ENCODE measurements around the gene CLCN5.

CLCN5 gene

GRCh38 chrX:50073601-50074000 lies 151.2 kb downstream of the CLCN5 start:
- DNase-seq (ENCODE audit: low spot score in 2 of 2): no peak
- H3K36me3 Mint-ChIP-seq: no peaks in the 10 kb centered on the region
- no peaks in the 10 kb centered on the region for H3K4me1 Mint-ChIP-seq
- no peak overlapping the region for H3K27ac Mint-ChIP-seq
- no peaks in the 10 kb centered on the region for H3K9me3 Mint-ChIP-seq
- H3K4me3 Mint-ChIP-seq: no peak overlapping the region
- no peak for ATAC-seq

DNA sequence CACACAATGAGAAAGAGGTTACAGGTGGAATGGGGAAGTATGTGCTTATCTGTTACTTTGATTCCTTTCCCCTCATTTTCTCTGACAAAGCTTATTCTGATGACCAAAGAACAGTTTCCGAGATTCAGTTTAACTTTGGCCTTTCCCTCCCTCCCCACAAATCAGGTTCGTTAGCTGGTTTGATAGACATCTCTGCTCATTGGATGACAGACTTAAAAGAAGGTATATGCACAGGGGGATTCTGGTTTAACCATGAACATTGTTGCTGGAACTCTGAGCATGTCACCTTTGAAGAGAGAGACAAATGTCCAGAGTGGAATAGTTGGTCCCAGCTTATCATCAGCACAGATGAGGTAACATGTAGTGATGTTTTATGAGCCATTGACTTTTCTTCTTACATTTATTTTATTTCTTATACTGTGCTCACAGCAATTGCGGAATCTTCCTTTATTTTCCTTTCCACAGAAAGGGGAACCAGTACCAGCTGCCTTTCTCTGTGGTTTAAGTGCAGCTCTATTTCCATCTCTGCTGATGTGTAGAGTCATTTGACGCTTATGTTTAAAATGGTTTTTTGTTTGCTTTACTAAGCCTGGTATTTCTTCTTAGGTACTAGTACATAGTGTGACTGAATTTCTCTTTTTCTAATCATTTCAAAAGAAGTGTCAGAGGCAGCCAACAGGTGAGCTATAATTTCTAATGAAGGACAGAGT lies 153.4 kb downstream of the CLCN5 start:
- no peak overlapping the region for H3K27ac Mint-ChIP-seq
- no peak overlapping the region for H3K4me3 Mint-ChIP-seq
- DNase-seq (ENCODE audit: low spot score in 2 of 2) (no peak), ATAC-seq (no peak)
- no peaks in the 10 kb centered on the region for H3K9me3 Mint-ChIP-seq
- H3K4me1 Mint-ChIP-seq: no peaks in the 10 kb centered on the region
- no peaks in the 10 kb centered on the region for H3K36me3 Mint-ChIP-seq

DNA sequence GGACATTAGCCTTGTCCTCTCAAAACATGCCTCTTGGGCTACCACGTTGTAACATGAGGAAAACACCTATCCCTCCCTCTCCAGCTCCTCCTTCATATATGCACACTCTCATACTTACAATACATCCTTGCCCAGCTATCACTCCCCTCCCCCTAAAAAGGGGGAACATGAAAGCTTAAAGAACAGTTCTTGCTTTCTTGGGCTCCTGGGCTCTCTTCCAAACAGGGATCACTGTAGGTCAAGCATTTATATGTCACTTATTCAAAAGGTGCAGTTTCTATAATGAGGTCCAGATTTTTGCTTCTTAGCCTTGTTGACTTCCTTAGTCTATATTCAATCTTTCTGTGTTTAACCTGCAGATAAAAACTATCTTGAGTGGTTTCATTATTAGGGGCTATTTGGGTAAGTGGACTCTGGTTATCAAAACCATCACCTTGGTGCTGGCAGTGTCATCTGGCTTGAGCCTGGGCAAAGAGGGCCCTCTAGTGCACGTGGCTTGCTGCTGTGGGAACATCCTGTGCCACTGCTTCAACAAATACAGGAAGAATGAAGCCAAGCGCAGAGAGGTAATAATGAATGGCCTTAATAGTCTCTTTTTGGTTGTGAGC lies 159.0 kb downstream of the CLCN5 start:
- ATAC-seq (no peak), DNase-seq (ENCODE audit: low spot score in 2 of 2) (no peak)
- Mint-ChIP-seq H3K4me1 (no peaks in the 10 kb centered on the region), H3K36me3 (no peaks in the 10 kb centered on the region), H3K9me3 (no peaks in the 10 kb centered on the region), H3K27ac (no peak overlapping the region), H3K4me3 (no peak overlapping the region)

- no peaks in the 10 kb centered on the region for H3K9me3 Mint-ChIP-seq
- ATAC-seq (no peak), DNase-seq (ENCODE audit: low spot score in 2 of 2) (no peak)
- H3K4me3 Mint-ChIP-seq: no peak overlapping the region
- no peaks in the 10 kb centered on the region for H3K36me3 Mint-ChIP-seq
- no peak overlapping the region for H3K27ac Mint-ChIP-seq
- no peaks in the 10 kb centered on the region for H3K4me1 Mint-ChIP-seq
Measured at GRCh38 chrX:50082741-50083140, 160.3 kb downstream of the CLCN5 start.

DNA sequence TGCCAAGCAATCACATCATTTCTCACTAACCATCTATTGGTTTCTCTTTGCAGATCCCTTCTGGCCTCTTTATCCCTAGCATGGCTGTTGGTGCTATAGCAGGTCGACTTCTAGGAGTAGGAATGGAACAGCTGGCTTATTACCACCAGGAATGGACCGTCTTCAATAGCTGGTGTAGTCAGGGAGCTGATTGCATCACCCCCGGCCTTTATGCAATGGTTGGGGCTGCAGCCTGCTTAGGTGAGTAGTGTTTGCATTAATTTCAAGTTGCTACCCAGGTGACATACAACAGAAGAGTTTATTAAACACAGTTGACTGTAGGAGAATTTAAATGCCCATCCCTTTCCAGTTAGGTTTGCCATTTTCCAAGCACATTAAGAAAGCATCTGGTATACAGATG lies 166.2 kb downstream of the CLCN5 start:
- ATAC-seq: no peak
- H3K36me3 Mint-ChIP-seq: no peaks in the 10 kb centered on the region
- no peak overlapping the region for H3K27ac Mint-ChIP-seq
- DNase-seq (ENCODE audit: low spot score in 2 of 2): no peak
- H3K4me1 Mint-ChIP-seq: no peaks in the 10 kb centered on the region
- no peaks in the 10 kb centered on the region for H3K9me3 Mint-ChIP-seq
- no peak overlapping the region for H3K4me3 Mint-ChIP-seq

- ATAC-seq: no peak
- no peaks in the 10 kb centered on the region for H3K4me1 Mint-ChIP-seq
- no peak overlapping the region for H3K27ac Mint-ChIP-seq
- no peaks in the 10 kb centered on the region for H3K9me3 Mint-ChIP-seq
- no peak overlapping the region for H3K4me3 Mint-ChIP-seq
- DNase-seq (ENCODE audit: low spot score in 2 of 2): no peak
- no peaks in the 10 kb centered on the region for H3K36me3 Mint-ChIP-seq
Measured at GRCh38 chrX:50093625-50094024, 171.2 kb downstream of the CLCN5 start.

DNA sequence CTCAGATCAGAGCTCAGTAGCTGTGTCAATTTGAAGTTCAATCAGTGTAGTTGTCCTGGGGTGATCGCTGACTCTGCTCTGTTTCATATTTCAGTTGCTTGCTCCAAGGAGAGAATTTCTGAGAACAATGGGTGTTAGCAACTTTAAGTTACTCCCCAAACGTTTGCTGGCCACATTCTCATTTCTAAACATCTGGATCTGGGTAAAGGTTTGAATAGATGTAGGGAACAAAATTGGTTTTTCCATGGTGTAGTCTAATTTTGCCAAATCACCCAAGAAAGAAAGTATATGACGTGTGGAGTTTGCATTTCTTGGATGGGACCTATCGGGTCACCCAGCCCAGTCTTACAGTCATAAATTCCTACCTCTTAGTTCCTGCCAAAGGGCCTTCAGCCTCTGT lies 174.7 kb downstream of the CLCN5 start:
- DNase-seq (ENCODE audit: low spot score in 2 of 2): no peak
- no peak for ATAC-seq
- Mint-ChIP-seq H3K4me3 (no peak overlapping the region), H3K4me1 (no peaks in the 10 kb centered on the region), H3K9me3 (no peaks in the 10 kb centered on the region), H3K36me3 (no peaks in the 10 kb centered on the region), H3K27ac (no peak overlapping the region)

GRCh38 chrX:50098241-50098640 lies 175.8 kb downstream of the CLCN5 start:
- no peaks in the 10 kb centered on the region for H3K4me1 Mint-ChIP-seq
- no peaks in the 10 kb centered on the region for H3K36me3 Mint-ChIP-seq
- no peak for DNase-seq (ENCODE audit: low spot score in 2 of 2)
- no peaks in the 10 kb centered on the region for H3K9me3 Mint-ChIP-seq
- ATAC-seq: no peak
- H3K4me3 Mint-ChIP-seq: no peak overlapping the region
- H3K27ac Mint-ChIP-seq: no peak overlapping the region

DNA sequence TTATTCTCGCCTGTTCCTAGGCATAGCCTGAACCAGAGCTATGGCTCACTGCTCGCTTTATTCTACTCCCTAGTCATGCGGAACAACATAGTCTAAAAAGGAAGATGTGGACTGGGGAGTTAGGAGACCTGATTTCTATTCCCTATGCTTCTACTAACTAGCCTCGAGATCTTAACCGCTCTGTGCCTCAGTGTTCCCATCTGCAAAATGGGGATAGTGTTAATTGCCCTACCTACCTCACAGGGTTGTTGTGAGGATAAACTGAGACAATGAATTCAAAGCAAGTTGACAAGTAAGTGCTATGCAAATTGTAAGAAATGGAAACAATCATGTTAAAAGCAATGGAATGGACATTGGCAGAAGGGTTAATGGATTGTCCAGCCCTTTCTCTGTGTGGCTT lies 176.4 kb downstream of the CLCN5 start:
- Mint-ChIP-seq H3K4me1 (no peaks in the 10 kb centered on the region), H3K36me3 (no peaks in the 10 kb centered on the region), H3K27ac (no peak overlapping the region), H3K4me3 (no peak overlapping the region), H3K9me3 (no peaks in the 10 kb centered on the region)
- no peak for DNase-seq (ENCODE audit: low spot score in 2 of 2)
- ATAC-seq: no peak

GRCh38 chrX:50099331-50099730 lies 176.9 kb downstream of the CLCN5 start:
- no peak for ATAC-seq

DNA sequence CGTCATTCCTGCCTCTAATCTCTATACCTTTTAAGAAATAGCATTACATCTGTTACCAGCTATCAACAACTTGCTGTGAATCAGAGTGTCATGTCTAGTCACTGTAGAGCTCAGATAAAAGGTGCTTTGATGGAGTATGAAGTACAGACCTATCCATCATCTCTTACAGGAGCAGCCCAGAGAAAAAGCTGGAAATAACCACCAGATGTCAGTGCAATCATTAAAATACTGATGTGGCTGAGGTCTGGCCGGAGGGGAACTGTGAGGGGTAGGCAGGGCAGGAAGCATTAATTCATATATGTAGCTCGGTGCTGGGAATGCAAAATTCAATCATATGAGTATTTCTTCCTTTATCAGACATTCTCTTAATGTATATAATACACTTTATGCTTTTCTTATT lies 177.8 kb downstream of the CLCN5 start:
- DNase-seq (ENCODE audit: low spot score in 2 of 2): no peak
- Mint-ChIP-seq H3K36me3 (no peaks in the 10 kb centered on the region), H3K27ac (no peak overlapping the region), H3K4me3 (no peak overlapping the region), H3K4me1 (no peaks in the 10 kb centered on the region), H3K9me3 (no peaks in the 10 kb centered on the region)
- no peak for ATAC-seq

More at GRCh38 chrX:50099331-50099730, 176.9 kb downstream of the CLCN5 start:
- DNase-seq (ENCODE audit: low spot score in 2 of 2): no peak
- H3K27ac Mint-ChIP-seq: no peak overlapping the region
- H3K36me3 Mint-ChIP-seq: no peaks in the 10 kb centered on the region
- H3K4me1 Mint-ChIP-seq: no peaks in the 10 kb centered on the region
- H3K9me3 Mint-ChIP-seq: no peaks in the 10 kb centered on the region
- no peak overlapping the region for H3K4me3 Mint-ChIP-seq

DNA sequence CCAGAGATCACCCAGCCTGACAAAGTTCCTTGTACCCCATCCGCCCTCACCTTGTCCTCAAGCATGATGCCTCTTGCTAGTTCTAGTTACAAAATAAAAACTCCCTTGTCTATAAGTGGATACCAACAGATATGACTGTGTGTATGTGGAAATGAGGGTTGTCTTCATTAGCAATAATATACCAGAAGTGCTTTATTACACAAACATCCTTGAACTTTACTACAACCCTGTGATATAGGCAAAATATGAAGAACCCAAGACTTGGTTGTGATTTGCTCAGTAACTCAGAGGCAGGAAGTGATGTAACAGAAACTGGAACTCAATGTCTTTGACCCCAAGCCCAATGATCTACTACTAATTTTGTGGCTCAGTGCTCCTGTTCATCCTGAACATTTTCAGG lies 180.8 kb downstream of the CLCN5 start:
- ATAC-seq: no peak
- Mint-ChIP-seq H3K4me3 (no peak overlapping the region), H3K36me3 (no peaks in the 10 kb centered on the region), H3K27ac (no peak overlapping the region), H3K4me1 (no peaks in the 10 kb centered on the region), H3K9me3 (no peaks in the 10 kb centered on the region)
- no peak for DNase-seq (ENCODE audit: low spot score in 2 of 2)

DNA sequence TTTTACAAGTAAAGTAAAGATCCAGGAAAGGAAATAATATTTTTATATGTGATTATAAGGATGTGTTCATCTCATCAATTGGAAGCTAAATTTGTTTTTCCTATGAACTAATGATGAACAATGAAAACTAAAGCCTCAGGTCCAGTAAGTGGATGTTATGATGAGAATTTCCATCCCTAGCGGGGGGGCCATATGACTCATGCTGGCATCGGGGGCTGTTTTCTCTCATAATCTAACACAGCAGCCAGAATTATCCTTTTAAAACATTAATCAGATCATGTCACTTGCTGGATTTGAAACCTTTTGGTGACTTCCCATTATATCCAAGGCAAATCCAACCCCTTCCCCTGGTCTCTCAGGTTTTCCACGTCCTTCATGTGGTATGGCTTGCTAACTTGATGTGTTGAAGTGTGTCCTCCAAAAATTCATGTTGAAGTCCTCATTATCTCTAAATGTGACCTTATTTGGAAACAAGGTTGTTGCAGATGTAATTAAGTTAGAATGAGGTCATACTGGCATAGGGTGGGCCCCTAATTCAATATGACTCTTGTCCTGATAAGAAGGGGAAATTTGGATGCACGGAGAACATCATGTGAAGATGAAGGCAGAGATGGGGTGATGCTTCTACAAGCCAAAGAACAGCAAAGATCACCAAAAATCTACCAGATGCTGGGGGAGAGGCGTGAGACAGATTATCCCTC lies 181.6 kb downstream of the CLCN5 start:
- no peak for DNase-seq (ENCODE audit: low spot score in 2 of 2)
- H3K36me3 Mint-ChIP-seq: no peaks in the 10 kb centered on the region
- H3K4me1 Mint-ChIP-seq: no peaks in the 10 kb centered on the region
- ATAC-seq: no peak
- no peak overlapping the region for H3K27ac Mint-ChIP-seq
- H3K4me3 Mint-ChIP-seq: no peak overlapping the region
- no peaks in the 10 kb centered on the region for H3K9me3 Mint-ChIP-seq

DNA sequence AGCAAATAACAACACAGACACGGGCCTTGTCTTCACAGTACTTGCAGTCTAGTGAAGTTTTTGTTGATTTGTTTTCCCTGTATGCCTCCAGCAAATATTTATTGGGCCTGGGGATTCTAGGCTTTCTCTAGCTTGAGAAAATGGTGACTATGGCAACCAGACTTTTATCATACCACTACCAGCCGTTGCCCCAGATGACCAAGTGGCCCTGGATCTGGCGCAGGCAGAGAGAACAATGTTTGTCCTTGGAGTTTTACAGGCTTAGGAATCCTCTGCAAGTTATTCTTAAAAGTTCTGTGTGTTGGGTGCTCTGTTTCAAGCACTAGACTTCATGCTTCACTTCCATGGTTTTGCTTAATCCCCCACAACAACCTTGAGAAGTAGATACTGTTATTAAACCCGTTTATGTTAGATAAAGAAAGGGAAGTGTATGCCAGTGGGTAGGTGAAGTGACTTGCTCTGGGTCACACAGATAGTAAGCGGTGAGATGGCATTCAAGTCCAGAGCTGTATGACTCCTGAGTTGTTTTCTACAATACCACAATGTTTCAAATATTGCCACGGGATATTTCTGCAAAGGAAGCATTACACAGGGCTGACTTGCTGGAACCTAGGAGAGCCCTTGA lies 183.8 kb downstream of the CLCN5 start:
- no peaks in the 10 kb centered on the region for H3K9me3 Mint-ChIP-seq
- H3K27ac Mint-ChIP-seq: no peak overlapping the region
- ATAC-seq (no peak), DNase-seq (ENCODE audit: low spot score in 2 of 2) (no peak)
- no peaks in the 10 kb centered on the region for H3K4me1 Mint-ChIP-seq
- H3K4me3 Mint-ChIP-seq: no peak overlapping the region
- no peaks in the 10 kb centered on the region for H3K36me3 Mint-ChIP-seq

GRCh38 chrX:50107470-50107869 lies 185.1 kb downstream of the CLCN5 start:
- Mint-ChIP-seq H3K4me3 (no peak overlapping the region), H3K9me3 (no peaks in the 10 kb centered on the region), H3K4me1 (no peaks in the 10 kb centered on the region), H3K27ac (no peak overlapping the region), H3K36me3 (no peaks in the 10 kb centered on the region)
- DNase-seq (ENCODE audit: low spot score in 2 of 2) (no peak), ATAC-seq (no peak)

DNA sequence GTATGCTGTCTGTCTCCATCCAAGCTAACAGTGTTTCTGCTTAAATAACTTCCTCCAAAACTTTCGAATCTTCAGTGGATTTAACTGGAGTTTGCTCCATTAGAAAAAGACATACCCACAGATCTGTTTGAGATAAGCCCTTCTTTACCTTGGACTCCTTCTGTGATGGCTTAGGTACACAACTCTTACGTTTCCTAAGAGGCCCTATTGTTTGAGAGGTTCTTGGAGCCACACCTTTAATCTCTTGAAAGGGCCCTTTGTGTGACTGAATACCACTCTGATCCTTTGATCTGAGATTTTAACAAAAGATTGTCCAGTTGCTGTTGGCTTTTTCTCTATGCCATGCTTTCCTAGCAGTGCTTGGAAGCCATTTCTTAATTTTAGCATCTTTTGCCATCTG lies 185.9 kb downstream of the CLCN5 start:
- no peak overlapping the region for H3K27ac Mint-ChIP-seq
- H3K36me3 Mint-ChIP-seq: no peaks in the 10 kb centered on the region
- H3K9me3 Mint-ChIP-seq: no peaks in the 10 kb centered on the region
- DNase-seq (ENCODE audit: low spot score in 2 of 2) (no peak), ATAC-seq (no peak)
- no peaks in the 10 kb centered on the region for H3K4me1 Mint-ChIP-seq
- no peak overlapping the region for H3K4me3 Mint-ChIP-seq
